Neural cell (in vitro differentiated cells): Measurements from ENCODE around the gene ALDH2. TPM values are rescaled to one million over a fixed set of nuclear protein-coding genes. Genes with fewer than 3 reads are reported as not detected.

Experiments used
- H2AFZ ChIP-seq: fragments of 200-600, 300-800 bp; sonication (generic), shearing (Covaris generic); 2 replicates; pipeline ENCODE4 v1.6.0; 2014; ENCODE audit warnings: low read depth, mild to moderate bottlenecking, antibody characterized with exemption, low read length, moderate library complexity
- H3F3A ChIP-seq: fragments of 200-600 bp; shearing (Covaris generic); 2 replicates; pipeline ENCODE4 v1.6.1; 2016; ENCODE audit warnings: mild to moderate bottlenecking, moderate library complexity, mixed read lengths, antibody characterized with exemption, low read length; ENCODE audit not compliant: insufficient read depth, poor library complexity, severe bottlenecking
- H3K27ac ChIP-seq: fragments of 200-600, 300-800 bp; sonication (generic), shearing (Covaris generic); 2 replicates; pipeline ENCODE4 v1.5.1; 2014; ENCODE audit warnings: mild to moderate bottlenecking, low read length, moderate library complexity
- H3K27me3 ChIP-seq: fragments of 300-800, 200-600 bp; sonication (generic), shearing (Covaris generic); 2 replicates; pipeline ENCODE4 v1.6.0; 2014; ENCODE audit warnings: mild to moderate bottlenecking, low read depth, low read length, moderate library complexity; ENCODE audit not compliant: insufficient read depth
- H3K36me3 ChIP-seq: fragments of 300-800, 200-600 bp; sonication (generic), shearing (Covaris generic); 2 replicates; pipeline ENCODE4 v1.5.1; 2014; ENCODE audit warnings: mild to moderate bottlenecking, antibody characterized with exemption, low read length, moderate library complexity; ENCODE audit not compliant: insufficient read depth
- H3K4me2 ChIP-seq: fragments of 300-800, 200-600 bp; sonication (generic), shearing (Covaris generic); 2 replicates; pipeline ENCODE4 v1.6.0; 2014; ENCODE audit warnings: mild to moderate bottlenecking, low read length
- H3K4me3 ChIP-seq: fragments of 300-800, 200-600 bp; sonication (generic), shearing (Covaris generic); 2 replicates; pipeline ENCODE4 v1.5.1; 2014; ENCODE audit warnings: mild to moderate bottlenecking, low read length, moderate library complexity
- H3K79me2 ChIP-seq: fragments of 200-600 bp; shearing (Covaris generic); replicated peaks from 2 replicates; pipeline ENCODE4 v1.6.0; 2014; ENCODE audit warnings: mild to moderate bottlenecking, low read length, moderate library complexity; ENCODE audit not compliant: insufficient read depth
- H3K9ac ChIP-seq: fragments of 300-800, 200-600 bp; sonication (generic), shearing (Covaris generic); 2 replicates; pipeline ENCODE4 v1.6.1; 2016; ENCODE audit warnings: mild to moderate bottlenecking, low read length, mixed read lengths
- H3K9me2 ChIP-seq: fragments of 200-600 bp; shearing (Covaris generic); 2 replicates; pipeline ENCODE4 v1.6.1; 2016; ENCODE audit warnings: mild to moderate bottlenecking, low read length, mixed read lengths; ENCODE audit not compliant: insufficient read depth
- H3K9me3 ChIP-seq: fragments of 200-600, 300-800 bp; sonication (generic), shearing (Covaris generic); 2 replicates; pipeline ENCODE4 v1.6.1; 2016; ENCODE audit warnings: mild to moderate bottlenecking, mixed run types, low read length, moderate library complexity, mixed read lengths
- H4K20me1 ChIP-seq: fragments of 200-600 bp; shearing (Covaris generic); 2 replicates; pipeline ENCODE4 v1.6.1; 2016; ENCODE audit warnings: mild to moderate bottlenecking, mixed run types; ENCODE audit not compliant: insufficient read depth
- CTCF ChIP-seq: fragments of 450-650 bp; IDR thresholded peaks from 2 replicates; pipeline ENCODE4 v1.5.1; 2014; ENCODE audit warnings: antibody characterized with exemption, mild to moderate bottlenecking, moderate library complexity; ENCODE audit not compliant: poor library complexity, severe bottlenecking
- EP300 ChIP-seq: fragments of 450-650 bp; conservative IDR thresholded peaks from 2 replicates; pipeline ENCODE4 v1.6.1; 2014; ENCODE audit warnings: antibody characterized with exemption, mild to moderate bottlenecking, moderate library complexity; ENCODE audit not compliant: poor library complexity, severe bottlenecking
- EZH2 ChIP-seq: fragments of 200-600, 300-800 bp; shearing (Covaris generic), sonication (generic); IDR thresholded peaks from 2 replicates; pipeline ENCODE4 v1.6.1; 2014; ENCODE audit warnings: antibody characterized with exemption, low read length, borderline replicate concordance, mild to moderate bottlenecking; ENCODE audit not compliant: insufficient read depth, poor library complexity, severe bottlenecking
- POLR2AphosphoS5 ChIP-seq: IDR thresholded peaks from 2 replicates; pipeline ENCODE4 v1.6.1; 2012
- RAD21 ChIP-seq: fragments of 450-650 bp; conservative IDR thresholded peaks from 2 replicates; pipeline ENCODE4 v1.6.1; 2014; ENCODE audit warnings: antibody characterized with exemption, mild to moderate bottlenecking, moderate library complexity
- REST ChIP-seq: IDR thresholded peaks from 2 replicates; pipeline ENCODE4 v1.6.1; 2012; ENCODE audit warnings: borderline replicate concordance
- SMC3 ChIP-seq: fragments of 450-650 bp; conservative IDR thresholded peaks from 2 replicates; pipeline ENCODE4 v1.6.1; 2014; ENCODE audit warnings: antibody characterized with exemption, mild to moderate bottlenecking, moderate library complexity; ENCODE audit not compliant: poor library complexity
- TAF1 ChIP-seq: IDR thresholded peaks from 2 replicates; pipeline ENCODE4 v1.6.1; 2012; ENCODE audit warnings: low read depth
- polyA plus RNA-seq: library from polyadenylated mRNA; depleted of rRNA; stranded (reverse); fragments of >200 nt; gene quantifications from 2 replicates; pipeline ENCODE4 v1.2.3, GENCODE V29; 2014

ALDH2 gene
- polyA plus RNA-seq, 1 donor from 2014 or later, result 64.3 TPM

- Histone ChIP-seq H3K9ac (no peak overlapping the region), H4K20me1 (no peaks in the 10 kb centered on the region), H3K36me3 (no peaks in the 10 kb centered on the region), H3K27ac (no peak overlapping the region), H3F3A (no peaks in the 10 kb centered on the region), H3K79me2 (peaks cover 5% of the 10 kb centered on the region), H3K4me3 (no peak overlapping the region), H3K27me3 (no peaks in the 10 kb centered on the region), H3K4me2 (no peak overlapping the region), H3K9me3 (no peaks in the 10 kb centered on the region), H3K9me2 (no peaks in the 10 kb centered on the region), H2AFZ (no peak overlapping the region)
- no peak for TF ChIP-seq EP300
- no peak for TF ChIP-seq TAF1
- no peak for TF ChIP-seq SMC3
- TF ChIP-seq POLR2AphosphoS5, result no peak
- TF ChIP-seq REST, result no peak
- no peak for TF ChIP-seq CTCF
- no peak for TF ChIP-seq RAD21
- TF ChIP-seq EZH2, result no peak
Observed at GRCh38 chr12:111769599-111769998, 2.9 kb downstream of the ALDH2 start.

GRCh38 chr12:111773801-111774551, 7.2 kb downstream of the ALDH2 start:
- H3F3A ChIP-seq, result no peaks in the 10 kb centered on the region
- no peak overlapping the region for H3K4me2 ChIP-seq
- no peaks in the 10 kb centered on the region for H4K20me1 ChIP-seq
- no peak overlapping the region for H3K27ac ChIP-seq
- H3K9me2 ChIP-seq, result no peaks in the 10 kb centered on the region
- TF ChIP-seq EZH2 (no peak), TAF1 (no peak), RAD21 (no peak), POLR2AphosphoS5 (no peak), CTCF (no peak), SMC3 (no peak)
- H2AFZ ChIP-seq, result no peak overlapping the region
- H3K79me2 ChIP-seq, result no peaks in the 10 kb centered on the region
- no peak overlapping the region for H3K9ac ChIP-seq
- H3K4me3 ChIP-seq, result no peak overlapping the region
- no peaks in the 10 kb centered on the region for H3K27me3 ChIP-seq
- no peaks in the 10 kb centered on the region for H3K36me3 ChIP-seq
- H3K9me3 ChIP-seq, result no peaks in the 10 kb centered on the region
